T1000 (cell line): ENCODE measurements around the gene EMP3.

Source experiments
- DNase-seq: peaks from one replicate; lab custom pipeline; 2025; ENCODE audit warnings: mixed read lengths; lab: John Stamatoyannopoulos, UW

The EMP3 gene

GRCh38 chr19:48379058-48379457 is 53.7 kb downstream of the EMP3 start:
- DNase-seq: no peak
